SK-N-SH (cell line): ENCODE results near the gene DPRX. TPM values are rescaled to one million over a fixed set of nuclear protein-coding genes. Genes with fewer than 3 reads are reported as not detected.

Experiments
- CTCF ChIA-PET: fragments of 300-600, 350-600 bp; formaldehyde crosslinking; extraction: SDS; loops from one replicate; lab custom pipeline; 2021; lab: Yijun Ruan, JAX
- POLR2A ChIA-PET: fragments of 350-600 bp; sonication (Branson Sonifier 250); formaldehyde crosslinking; extraction: SDS; loops from one replicate; lab custom pipeline; 2020; ENCODE audit warnings: antibody characterized with exemption, inconsistent platforms; lab: Yijun Ruan, JAX
- DNase-seq: peaks from one replicate; pipeline ENCODE4 v3.0.0; 2012
- H2AFZ ChIP-seq: fragments of 200-600 bp; sonication (generic); 2 replicates; pipeline ENCODE4 v1.8.1; 2016; ENCODE audit warnings: antibody characterized with exemption, mild to moderate bottlenecking, low read depth
- H3F3A ChIP-seq: fragments of 200-600 bp; sonication (generic); replicated peaks from 2 replicates; pipeline ENCODE3; 2016; ENCODE audit warnings: antibody characterized with exemption, mild to moderate bottlenecking; ENCODE audit not compliant: insufficient read depth
- H3K27ac ChIP-seq, 2 experiments: fragments of 200-500 bp in 1 of 2; fragments of 200-600 bp in 1 of 2; sonication (Bioruptor generic) in 1 of 2; sonication (generic), shearing (Covaris generic) in 1 of 2; 2 replicates each; pipeline versions ENCODE4 v1.5.1 to v1.6.1; 2014 to 2016; ENCODE audit warnings: low read depth in 2 of 2, inconsistent platforms in 1 of 2, low read length in 1 of 2, mild to moderate bottlenecking in 1 of 2, mixed read lengths in 1 of 2
- H3K27me3 ChIP-seq: fragments of 200-600 bp; sonication (generic), shearing (Covaris generic); 2 replicates; pipeline ENCODE4 v1.6.1; 2016; ENCODE audit warnings: mixed run types; ENCODE audit not compliant: insufficient read depth
- H3K36me3 ChIP-seq, 2 experiments: fragments of 200-500 bp in 1 of 2; fragments of 200-600 bp in 1 of 2; sonication (Bioruptor generic) in 1 of 2; sonication (generic) in 1 of 2; replicated peaks in 1 of 2; 2 replicates each; pipeline versions ENCODE3 to v1.5.1; 2014 to 2016; ENCODE audit warnings: low read length in 1 of 2, mild to moderate bottlenecking in 1 of 2; ENCODE audit not compliant: insufficient read depth in 2 of 2, control insufficient read depth in 1 of 2
- H3K4me1 ChIP-seq, 2 experiments: fragments of 200-500 bp in 1 of 2; fragments of 200-600 bp in 1 of 2; sonication (Bioruptor generic) in 1 of 2; sonication (generic), shearing (Covaris generic) in 1 of 2; 2 replicates each; pipeline versions ENCODE4 v1.5.1 to v1.6.1; 2014 to 2016; ENCODE audit warnings: low read depth in 1 of 2, low read length in 1 of 2, mixed run types in 1 of 2; ENCODE audit not compliant: insufficient read depth in 2 of 2, control insufficient read depth in 1 of 2
- H3K4me2 ChIP-seq: fragments of 200-600 bp; sonication (generic), shearing (Covaris generic); 2 replicates; pipeline ENCODE4 v1.6.1; 2017; ENCODE audit warnings: mixed run types
- H3K4me3 ChIP-seq, 2 experiments: fragments of 200-500 bp in 1 of 2; fragments of 200-600 bp in 1 of 2; sonication (Bioruptor generic) in 1 of 2; sonication (generic), shearing (Covaris generic) in 1 of 2; 2 replicates each; pipeline versions ENCODE4 v1.5.1 to v1.8.1; 2014 to 2016; ENCODE audit warnings: low read depth in 2 of 2, inconsistent platforms in 1 of 2, low read length in 1 of 2, mild to moderate bottlenecking in 1 of 2, mixed read lengths in 1 of 2, moderate library complexity in 1 of 2
- H3K79me2 ChIP-seq: fragments of 200-600 bp; sonication (generic); 2 replicates; pipeline ENCODE4 v1.8.1; 2017; ENCODE audit warnings: mild to moderate bottlenecking; ENCODE audit not compliant: insufficient read depth
- H3K9ac ChIP-seq: fragments of 200-600 bp; sonication (generic); 2 replicates; pipeline ENCODE4 v1.6.1; 2017; ENCODE audit warnings: mixed run types
- H3K9me2 ChIP-seq: fragments of 200-600 bp; sonication (generic); 2 replicates; pipeline ENCODE4 v1.6.1; 2017; ENCODE audit warnings: mixed run types
- H3K9me3 ChIP-seq: fragments of 200-600 bp; sonication (generic); 2 replicates; pipeline ENCODE4 v1.6.1; 2017; ENCODE audit warnings: mixed run types, mild to moderate bottlenecking, moderate library complexity
- H4K20me1 ChIP-seq: fragments of 200-600 bp; sonication (generic); 2 replicates; pipeline ENCODE4 v1.6.1; 2017; ENCODE audit warnings: mild to moderate bottlenecking, mixed run types; ENCODE audit not compliant: insufficient read depth
- ELF1 ChIP-seq: IDR thresholded peaks from 2 replicates; pipeline ENCODE4 v1.4.0; 2012
- FOXJ3 ChIP-seq: sonication (generic); formaldehyde crosslinking; IDR thresholded peaks from 2 replicates; pipeline ENCODE4 v1.5.1; 2020; ENCODE audit warnings: mild to moderate bottlenecking, missing genetic modification reagents
- FOXM1 ChIP-seq: IDR thresholded peaks from 2 replicates; pipeline ENCODE4 v1.4.0; 2012; ENCODE audit warnings: low read depth, mild to moderate bottlenecking
- GATA2 ChIP-seq: sonication (generic); formaldehyde crosslinking; IDR thresholded peaks from 2 replicates; pipeline ENCODE4 v1.5.0; 2020; ENCODE audit warnings: mild to moderate bottlenecking, missing genetic modification reagents
- NFIC ChIP-seq: IDR thresholded peaks from 2 replicates; pipeline ENCODE4 v1.4.0; 2012; ENCODE audit warnings: borderline replicate concordance
- NRF1 ChIP-seq: IDR thresholded peaks from 2 replicates; pipeline ENCODE4 v1.6.1; 2012; ENCODE audit warnings: low read depth, mild to moderate bottlenecking, low read length
- RFX5 ChIP-seq: IDR thresholded peaks from 2 replicates; pipeline ENCODE4 v1.6.1; 2012; ENCODE audit warnings: mild to moderate bottlenecking, improper control_type of control experiment, low read length
- TAF1 ChIP-seq: IDR thresholded peaks from 2 replicates; pipeline ENCODE4 v1.6.1; 2012; ENCODE audit warnings: low read depth, mild to moderate bottlenecking, low read length, moderate library complexity, borderline replicate concordance
- TCF12 ChIP-seq: IDR thresholded peaks from 2 replicates; pipeline ENCODE4 v1.4.0; 2012
- YY1 ChIP-seq: IDR thresholded peaks from 2 replicates; pipeline ENCODE4 v1.4.0; 2012; ENCODE audit warnings: low read depth, mild to moderate bottlenecking
- WGBS: methylation state at CpG from one replicate; pipeline ENCODE4 v1.1.6; 2017; ENCODE audit warnings: low lambda C conversion rate; 5-methylcytosine and 5-hydroxymethylcytosine counted together
- polyA plus RNA-seq, 3 experiments: library from polyadenylated mRNA; depleted of rRNA; stranded (reverse); fragments of >200 nt; gene quantifications; 2 replicates each; pipeline ENCODE4 v1.2.3, GENCODE V29; 2012
- TF ChIP-seq, protein P1 (sequence below): IDR thresholded peaks from 2 replicates; pipeline ENCODE4 v1.4.0; 2012; ENCODE audit warnings: low read depth
- TF ChIP-seq, protein P2 (sequence below): IDR thresholded peaks from 2 replicates; pipeline ENCODE4; 2012
- TF ChIP-seq, protein P3 (sequence below): IDR thresholded peaks from 2 replicates; pipeline ENCODE4 v1.4.0; 2012; ENCODE audit warnings: low read depth, borderline replicate concordance

Gene DPRX
- polyA plus RNA-seq, 1 of the 3 experiments (the other 2 are of a cell fraction), result not detected

DNA sequence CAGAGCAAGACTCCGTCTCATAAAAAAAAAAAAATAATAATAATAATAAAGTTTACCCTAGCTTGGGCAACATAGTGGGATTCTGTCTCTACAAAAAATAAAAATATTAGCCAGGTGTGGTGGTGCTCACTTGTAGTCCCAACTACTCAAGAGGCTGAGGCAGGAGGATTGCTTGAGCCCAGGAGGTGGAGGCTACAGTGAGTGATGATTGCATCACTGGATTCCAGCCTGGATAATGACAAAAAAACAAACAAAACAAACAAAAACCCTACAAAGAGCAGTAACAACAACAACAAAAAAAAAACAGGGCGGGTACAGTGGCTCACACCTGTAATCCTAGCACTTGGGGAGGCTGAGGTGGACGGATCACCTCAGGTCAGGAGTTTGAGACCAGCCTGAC is 48.6 kb upstream of the DPRX start:
- Histone ChIP-seq H3K36me3 (peaks cover 1 to 12% of the 10 kb centered on the region in 2 experiments), H3K4me1 (no peaks in the 10 kb centered on the region), H3K9ac (no peak overlapping the region), H3K4me2 (no peak overlapping the region), H2AFZ (no peak overlapping the region), H3K4me3 (no peak overlapping the region), H3K27me3 (no peaks in the 10 kb centered on the region; the same call in 1 of the 2 replicates), H3K79me2 (no peaks in the 10 kb centered on the region), H3K9me2 (no peaks in the 10 kb centered on the region), H3K9me3 (no peaks in the 10 kb centered on the region; the same call in 1 of the 2 replicates), H3K27ac (no peak overlapping the region), H4K20me1 (no peaks in the 10 kb centered on the region), H3F3A (no peaks in the 10 kb centered on the region)
- ChIA-PET POLR2A (no interaction called here), CTCF (no interaction called here)
- DNase-seq, result no peak
- 21% methylated on average over 3 of the region's 3 CpGs for WGBS
- TF ChIP-seq FOXJ3 (no peak), RFX5 (no peak), NRF1 (no peak), YY1 (no peak), NFIC (no peak)

DNA sequence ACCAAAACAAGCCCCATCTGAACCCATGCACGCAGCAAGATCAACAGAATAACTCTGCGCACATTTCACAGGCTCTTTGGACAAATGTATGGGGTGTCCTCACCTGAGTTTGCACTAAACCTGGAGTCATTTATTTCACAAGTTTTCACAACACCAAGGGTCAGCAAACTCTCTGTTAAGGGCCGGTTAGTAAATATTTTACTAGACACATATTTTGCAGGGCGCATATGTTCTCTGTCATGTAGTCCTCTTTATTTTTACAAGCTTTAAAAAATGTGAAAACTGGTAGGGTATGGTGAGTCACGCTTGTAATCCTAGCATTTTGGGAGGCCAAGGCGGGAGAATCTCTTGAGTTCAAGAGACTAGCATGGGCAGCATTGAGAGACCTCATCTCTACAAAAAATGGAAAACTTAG is 45.5 kb upstream of the DPRX start:
- Histone ChIP-seq H3K27ac (no peak overlapping the region), H3K9me3 (no peaks in the 10 kb centered on the region), H2AFZ (no peak overlapping the region), H3K79me2 (no peaks in the 10 kb centered on the region), H3K27me3 (no peaks in the 10 kb centered on the region; the same call in 1 of the 2 replicates), H3K4me2 (no peak overlapping the region), H3K4me1 (no peaks in the 10 kb centered on the region), H3K4me3 (no peak overlapping the region), H3F3A (no peaks in the 10 kb centered on the region), H4K20me1 (no peaks in the 10 kb centered on the region), H3K9ac (no peak overlapping the region), H3K36me3 (no peaks in the 10 kb centered on the region), H3K9me2 (no peaks in the 10 kb centered on the region)
- 23% methylated on average over 6 of the region's 6 CpGs for WGBS
- TF ChIP-seq, protein P1, sequence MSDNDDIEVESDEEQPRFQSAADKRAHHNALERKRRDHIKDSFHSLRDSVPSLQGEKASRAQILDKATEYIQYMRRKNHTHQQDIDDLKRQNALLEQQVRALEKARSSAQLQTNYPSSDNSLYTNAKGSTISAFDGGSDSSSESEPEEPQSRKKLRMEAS, result no peak
- no peak for TF ChIP-seq TCF12
- no peak for TF ChIP-seq FOXJ3
- TF ChIP-seq, protein P2, sequence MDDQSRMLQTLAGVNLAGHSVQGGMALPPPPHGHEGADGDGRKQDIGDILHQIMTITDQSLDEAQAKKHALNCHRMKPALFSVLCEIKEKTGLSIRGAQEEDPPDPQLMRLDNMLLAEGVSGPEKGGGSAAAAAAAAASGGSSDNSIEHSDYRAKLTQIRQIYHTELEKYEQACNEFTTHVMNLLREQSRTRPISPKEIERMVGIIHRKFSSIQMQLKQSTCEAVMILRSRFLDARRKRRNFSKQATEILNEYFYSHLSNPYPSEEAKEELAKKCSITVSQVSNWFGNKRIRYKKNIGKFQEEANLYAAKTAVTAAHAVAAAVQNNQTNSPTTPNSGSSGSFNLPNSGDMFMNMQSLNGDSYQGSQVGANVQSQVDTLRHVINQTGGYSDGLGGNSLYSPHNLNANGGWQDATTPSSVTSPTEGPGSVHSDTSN, result no peak
- no peak for TF ChIP-seq FOXM1
- no peak for TF ChIP-seq GATA2 (CRISPR knock-in tag)
- no peak for TF ChIP-seq NRF1
- no peak for TF ChIP-seq NFIC
- TF ChIP-seq ELF1, result no peak
- no peak for TF ChIP-seq RFX5
- no peak for TF ChIP-seq TAF1
- TF ChIP-seq, protein P3, sequence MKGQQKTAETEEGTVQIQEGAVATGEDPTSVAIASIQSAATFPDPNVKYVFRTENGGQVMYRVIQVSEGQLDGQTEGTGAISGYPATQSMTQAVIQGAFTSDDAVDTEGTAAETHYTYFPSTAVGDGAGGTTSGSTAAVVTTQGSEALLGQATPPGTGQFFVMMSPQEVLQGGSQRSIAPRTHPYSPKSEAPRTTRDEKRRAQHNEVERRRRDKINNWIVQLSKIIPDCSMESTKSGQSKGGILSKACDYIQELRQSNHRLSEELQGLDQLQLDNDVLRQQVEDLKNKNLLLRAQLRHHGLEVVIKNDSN, result no peak
- ChIA-PET POLR2A (no interaction called here), CTCF (no interaction called here)
- DNase-seq, result no peak
